Mammary epithelial cell (primary cell): Measurements from ENCODE around the gene RGS18.

Experiments
- EZH2 ChIP-seq: IDR thresholded peaks from 2 replicates; pipeline ENCODE4 v1.6.1; 2012; ENCODE audit warnings: low read length, inconsistent platforms, borderline replicate concordance
- TF ChIP-seq, protein P1 (sequence below), 2 donors: IDR thresholded peaks in 1 of 2; conservative IDR thresholded peaks in 1 of 2; 2 replicates each; pipeline ENCODE4 v1.5.1; 2011 to 2012; ENCODE audit warnings: inconsistent platforms in 2 of 2, low read length in 2 of 2, mild to moderate bottlenecking in 2 of 2, control low read depth in 1 of 2, low read depth in 1 of 2; ENCODE audit not compliant: insufficient read depth in 1 of 2; ENCODE audit errors: extremely low read depth in 1 of 2

DNA sequence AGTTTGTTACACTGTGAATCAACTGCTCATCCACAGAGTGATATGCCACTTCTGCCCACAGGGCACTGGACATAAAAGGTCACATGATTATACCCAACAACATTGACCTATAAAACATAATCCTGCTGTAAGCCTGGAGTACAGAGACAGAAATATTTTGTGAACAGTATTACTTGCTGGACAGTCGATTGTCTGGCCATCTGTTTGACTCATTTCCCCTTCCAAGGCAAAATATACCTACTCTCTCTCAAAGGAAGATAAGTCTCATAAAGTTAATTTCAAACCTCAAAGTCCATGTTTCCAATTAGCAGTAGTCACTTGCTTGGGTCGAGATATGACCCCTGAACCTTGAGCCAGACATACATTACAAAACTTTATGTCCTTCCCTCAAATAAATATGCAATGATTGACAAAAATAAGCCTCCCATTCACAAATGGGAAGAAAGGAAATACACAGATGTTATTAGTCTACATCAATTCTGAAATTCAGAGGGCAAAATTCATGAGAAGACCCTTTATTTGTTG, 39.3 kb upstream of the RGS18 start:
- TF ChIP-seq, protein P1, sequence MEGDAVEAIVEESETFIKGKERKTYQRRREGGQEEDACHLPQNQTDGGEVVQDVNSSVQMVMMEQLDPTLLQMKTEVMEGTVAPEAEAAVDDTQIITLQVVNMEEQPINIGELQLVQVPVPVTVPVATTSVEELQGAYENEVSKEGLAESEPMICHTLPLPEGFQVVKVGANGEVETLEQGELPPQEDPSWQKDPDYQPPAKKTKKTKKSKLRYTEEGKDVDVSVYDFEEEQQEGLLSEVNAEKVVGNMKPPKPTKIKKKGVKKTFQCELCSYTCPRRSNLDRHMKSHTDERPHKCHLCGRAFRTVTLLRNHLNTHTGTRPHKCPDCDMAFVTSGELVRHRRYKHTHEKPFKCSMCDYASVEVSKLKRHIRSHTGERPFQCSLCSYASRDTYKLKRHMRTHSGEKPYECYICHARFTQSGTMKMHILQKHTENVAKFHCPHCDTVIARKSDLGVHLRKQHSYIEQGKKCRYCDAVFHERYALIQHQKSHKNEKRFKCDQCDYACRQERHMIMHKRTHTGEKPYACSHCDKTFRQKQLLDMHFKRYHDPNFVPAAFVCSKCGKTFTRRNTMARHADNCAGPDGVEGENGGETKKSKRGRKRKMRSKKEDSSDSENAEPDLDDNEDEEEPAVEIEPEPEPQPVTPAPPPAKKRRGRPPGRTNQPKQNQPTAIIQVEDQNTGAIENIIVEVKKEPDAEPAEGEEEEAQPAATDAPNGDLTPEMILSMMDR (conservative IDR thresholded peaks at IDR 0.05 in 1 of 2, IDR thresholded peaks at IDR 0.05 in 1 of 2; ENCODE audit: extremely low read depth in 1 of 2, insufficient read depth in 1 of 2, low read depth in 1 of 2, low read length in 2 of 2), result no peak
- TF ChIP-seq EZH2, result no peak
